Renal cortex interstitium (tissue), 11 donors: ENCODE measurements around the gene EMSY. TPM values are rescaled to one million over a fixed set of nuclear protein-coding genes. Genes with fewer than 3 reads are reported as not detected.
"Not testable (repeated sequence)": the region's sequence is repeated elsewhere in the genome, so short reads cannot be mapped to it uniquely, and the experiment has no call there.

Experiments used
- DNase-seq, 11 donors: peaks; one replicate each; pipeline ENCODE4 v3.0.0-alpha.2; 2013; ENCODE audit warnings: low read depth in 9 of 11, low spot score in 4 of 11; ENCODE audit errors: extremely low read depth in 1 of 11
- polyA plus RNA-seq, 3 donors: library from polyadenylated mRNA; unstranded; fragments of 120-200 nt; gene quantifications; one replicate each; pipeline ENCODE4 v1.2.1, GENCODE V29; 2013; ENCODE audit not compliant: insufficient read length in 3 of 3

EMSY gene
- polyA plus RNA-seq, 3 donors = 26.6 to 35.9 (median 32.7) TPM

- DNase-seq = no peak
Observed at GRCh38 chr11:76554767-76555166, 109.9 kb downstream of the EMSY start.

- DNase-seq = no peak
Observed at GRCh38 chr11:76557466-76557865, 112.6 kb downstream of the EMSY start.

GRCh38 chr11:76558473-76558872 lies 113.7 kb downstream of the EMSY start:
- DNase-seq = no peak

GRCh38 chr11:76558891-76559290 lies 114.1 kb downstream of the EMSY start:
- no peak for DNase-seq

- no peak for DNase-seq
Observed at GRCh38 chr11:76559346-76559745, 114.5 kb downstream of the EMSY start.

GRCh38 chr11:76560219-76560618 lies 115.4 kb downstream of the EMSY start:
- no peak for DNase-seq

GRCh38 chr11:76561245-76561644 lies 116.4 kb downstream of the EMSY start:
- no peak for DNase-seq

- no peak for DNase-seq
Observed at GRCh38 chr11:76562541-76562940, 117.7 kb downstream of the EMSY start.

GRCh38 chr11:76564364-76564763 lies 119.5 kb downstream of the EMSY start:
- DNase-seq = no peak

GRCh38 chr11:76566811-76567210 lies 122.0 kb downstream of the EMSY start:
- DNase-seq = no peak

- DNase-seq = no peak
Observed at GRCh38 chr11:76567261-76567660, 122.4 kb downstream of the EMSY start.

GRCh38 chr11:76568139-76568538 lies 123.3 kb downstream of the EMSY start:
- no peak for DNase-seq

- DNase-seq = no peak
Observed at GRCh38 chr11:76568621-76569020, 123.8 kb downstream of the EMSY start.

GRCh38 chr11:76572181-76572875 lies 127.5 kb downstream of the EMSY start:
- not testable (repeated sequence) for DNase-seq

- DNase-seq = no peak
Observed at GRCh38 chr11:76574406-76574805, 129.6 kb downstream of the EMSY start.

GRCh38 chr11:76574879-76575278 lies 130.1 kb downstream of the EMSY start:
- DNase-seq = no peak

- DNase-seq = peak in 4 of 11 donors; percentile 38 to 70 (median 48)
Observed at GRCh38 chr11:76577226-76577920, 132.6 kb downstream of the EMSY start.

GRCh38 chr11:76577921-76578653 lies 133.3 kb downstream of the EMSY start:
- DNase-seq = no peak

- peak in 9 of 11 donors; percentile 40 to 78 (median 66) for DNase-seq
Observed at GRCh38 chr11:76578654-76579055, 133.8 kb downstream of the EMSY start.
